HepG2 (cell line): ENCODE data around the gene DPH2. TPM values are rescaled to one million over a fixed set of nuclear protein-coding genes. Genes with fewer than 3 reads are reported as not detected.

ENCODE experiments used
- BORCS8-MEF2B ChIP-seq: sonication (generic); formaldehyde crosslinking; IDR thresholded peaks from 2 replicates; pipeline ENCODE4 v1.8.0; 2022; ENCODE audit warnings: mild to moderate bottlenecking, missing genetic modification reagents
- ELF4 ChIP-seq: sonication (generic); formaldehyde crosslinking; IDR thresholded peaks from 2 replicates; pipeline ENCODE4 v1.5.0; 2020; ENCODE audit warnings: missing genetic modification reagents, mild to moderate bottlenecking, moderate library complexity, borderline replicate concordance
- MTA1 ChIP-seq: sonication (generic); formaldehyde crosslinking; IDR thresholded peaks from 2 replicates; pipeline ENCODE4 v1.4.0; 2020; ENCODE audit warnings: missing genetic modification reagents, mild to moderate bottlenecking, borderline replicate concordance
- NR1H2 ChIP-seq: sonication (generic); formaldehyde crosslinking; IDR thresholded peaks from 2 replicates; pipeline ENCODE4 v1.8.1; 2022; ENCODE audit warnings: low read depth, missing genetic modification reagents, borderline replicate concordance
- NR2C2 ChIP-seq: sonication (generic); formaldehyde crosslinking; IDR thresholded peaks from 2 replicates; pipeline ENCODE4 v1.4.0; 2020; ENCODE audit warnings: missing genetic modification reagents, mild to moderate bottlenecking, moderate library complexity, borderline replicate concordance
- RXRB ChIP-seq: IDR thresholded peaks from 2 replicates; pipeline ENCODE4 v1.6.1; 2016; ENCODE audit warnings: borderline replicate concordance, missing genetic modification reagents, missing compliant biosample characterization
- SIN3B ChIP-seq: fragments of 150-350 bp; IDR thresholded peaks from 2 replicates; pipeline ENCODE4 v1.6.1; 2014; ENCODE audit warnings: low read length
- SP5 ChIP-seq: IDR thresholded peaks from 2 replicates; pipeline ENCODE4 v1.6.1; 2016; ENCODE audit warnings: low read depth, borderline replicate concordance
- THAP7 ChIP-seq: sonication (generic); formaldehyde crosslinking; IDR thresholded peaks from 2 replicates; pipeline ENCODE4 v1.8.1; 2023; ENCODE audit warnings: mild to moderate bottlenecking, missing genetic modification reagents
- ZFY ChIP-seq: sonication (generic); formaldehyde crosslinking; IDR thresholded peaks from 2 replicates; pipeline ENCODE4 v1.4.0; 2020; ENCODE audit warnings: missing genetic modification reagents
- ZNF282 ChIP-seq: fragments of 450-650 bp; IDR thresholded peaks from 2 replicates; pipeline ENCODE4 v1.6.1; 2018; ENCODE audit not compliant: partially characterized antibody
- ZNF292 ChIP-seq: sonication (generic); formaldehyde crosslinking; IDR thresholded peaks from 2 replicates; pipeline ENCODE4 v1.8.1; 2022; ENCODE audit warnings: mild to moderate bottlenecking, low read depth, missing genetic modification reagents, borderline replicate concordance
- ZNF367 ChIP-seq: sonication (generic); formaldehyde crosslinking; IDR thresholded peaks from 2 replicates; pipeline ENCODE4 v1.4.0; 2020; ENCODE audit warnings: missing genetic modification reagents, borderline replicate concordance
- ZNF446 ChIP-seq: sonication (generic); formaldehyde crosslinking; IDR thresholded peaks from 2 replicates; pipeline ENCODE4 v1.5.0; 2020; ENCODE audit warnings: mild to moderate bottlenecking, missing genetic modification reagents
- ZNF513 ChIP-seq: sonication (generic); formaldehyde crosslinking; conservative IDR thresholded peaks from 2 replicates; pipeline ENCODE4 v1.5.0; 2020; ENCODE audit warnings: missing genetic modification reagents
- ZNF609 ChIP-seq: sonication (generic); formaldehyde crosslinking; IDR thresholded peaks from 2 replicates; pipeline ENCODE4 v1.4.0; 2020; ENCODE audit warnings: mild to moderate bottlenecking, missing genetic modification reagents, borderline replicate concordance
- ZNF660 ChIP-seq: sonication (generic); formaldehyde crosslinking; IDR thresholded peaks from 2 replicates; pipeline ENCODE4 v1.5.1; 2020; ENCODE audit warnings: mild to moderate bottlenecking, low read depth, missing genetic modification reagents, borderline replicate concordance
- ZNF704 ChIP-seq: sonication (generic); formaldehyde crosslinking; IDR thresholded peaks from 2 replicates; pipeline ENCODE4 v1.8.1; 2023; ENCODE audit warnings: mild to moderate bottlenecking, inconsistent platforms, moderate library complexity, missing genetic modification reagents, borderline replicate concordance
- ZNF777 ChIP-seq: sonication (generic); formaldehyde crosslinking; IDR thresholded peaks from 2 replicates; pipeline ENCODE4 v1.4.0; 2020; ENCODE audit warnings: missing genetic modification reagents
- ZSCAN31 ChIP-seq: sonication (generic); formaldehyde crosslinking; IDR thresholded peaks from 2 replicates; pipeline ENCODE4 v1.5.0; 2020; ENCODE audit warnings: low read depth, mild to moderate bottlenecking, missing genetic modification reagents
- polyA plus RNA-seq, 8 experiments: library from polyadenylated mRNA; depleted of rRNA in 3 of 8; stranded (reverse) in 7 of 8; unstranded in 1 of 8; fragments of >200 nt; fragmentation: Illumina TruSeq in 4 of 8; extraction: Trizol in 4 of 8; gene quantifications; 2 replicates each; pipeline versions ENCODE4 v1.2.1 to v1.2.3, GENCODE V29; 2011 to 2016; ENCODE audit warnings: low read depth in 4 of 8, missing spikeins in 1 of 8, mixed read lengths in 1 of 8; ENCODE audit not compliant: insufficient read depth in 1 of 8
- total RNA-seq, 5 experiments: library from RNA; depleted of rRNA; stranded (reverse); fragments of >200 nt; fragmentation: Illumina TruSeq; extraction: Trizol; gene quantifications; 2 replicates each; pipeline ENCODE4 v1.2.3, GENCODE V29; 2016; ENCODE audit warnings: low read depth in 1 of 5

DPH2 gene
- total and polyA plus RNA-seq, 2 of the 13 experiments (the other 11 are each of a cell fraction or from before 2014, with no cell fraction given) = 32.2 to 38.3 TPM

GRCh38 chr1:43979528-43980254, 9.9 kb downstream of the DPH2 start (continued):
- TF ChIP-seq ZNF609 (peak; percentile 21; the same call in 1 of the 2 replicates), MTA1 (CRISPR knock-in tag) (peak; percentile 73), ZNF367 (CRISPR knock-in tag) (no peak), SIN3B (no peak), ZNF660 (CRISPR knock-in tag) (0 out of 2 replicates have a peak, but pooled peaks have one; percentile 59), NR2C2 (CRISPR knock-in tag) (0 out of 2 replicates have a peak, but pooled peaks have one; percentile 28), ZNF292 (CRISPR knock-in tag) (no peak), BORCS8-MEF2B (peak; percentile 43; the same call in 1 of the 2 replicates), NR1H2 (CRISPR knock-in tag) (no peak), ZFY (CRISPR knock-in tag) (peak; percentile 77), RXRB (CRISPR knock-in tag) (peak; percentile 37; the same call in 1 of the 2 replicates), ZNF446 (CRISPR knock-in tag) (no peak), ZSCAN31 (CRISPR knock-in tag) (0 out of 2 replicates have a peak, but pooled peaks have one; percentile 49), ZNF704 (no peak), ZNF777 (CRISPR knock-in tag) (no peak), ZNF282 (no peak), ELF4 (CRISPR knock-in tag) (no peak), THAP7 (peak; percentile 12; the same call in 1 of the 2 replicates), ZNF513 (CRISPR knock-in tag) (no peak), SP5 (CRISPR knock-in tag) (peak; percentile 85)
